GM19351 (cell line): Measurements from ENCODE around the gene WWP2.

Experiments
- ATAC-seq: cut with Tn5 transposase; IDR thresholded peaks from one replicate; pipeline ENCODE4 v1.9.1; 2021; ENCODE audit warnings: mild to moderate bottlenecking, moderate library complexity; ENCODE audit not compliant: unreplicated experiment

WWP2 gene

GRCh38 chr16:69886726-69887125, 124.6 kb downstream of the WWP2 start:
- no peak for ATAC-seq

- no peak for ATAC-seq
Observed at GRCh38 chr16:69888005-69888590, 126.0 kb downstream of the WWP2 start.

GRCh38 chr16:69889295-69889964, 127.3 kb downstream of the WWP2 start:
- ATAC-seq = no peak

- no peak for ATAC-seq
Observed at GRCh38 chr16:69890114-69890891, 128.2 kb downstream of the WWP2 start.

GRCh38 chr16:69890892-69891282, 128.8 kb downstream of the WWP2 start:
- ATAC-seq = no peak

GRCh38 chr16:69892378-69892777, 130.2 kb downstream of the WWP2 start:
- ATAC-seq = no peak

- ATAC-seq = no peak
Observed at GRCh38 chr16:69893106-69893505, 131.0 kb downstream of the WWP2 start.

GRCh38 chr16:69894676-69895075, 132.5 kb downstream of the WWP2 start:
- ATAC-seq = no peak

GRCh38 chr16:69903865-69904415, 141.8 kb downstream of the WWP2 start:
- ATAC-seq = no peak

- no peak for ATAC-seq
Observed at GRCh38 chr16:69904495-69905170, 142.5 kb downstream of the WWP2 start.

- no peak for ATAC-seq
Observed at GRCh38 chr16:69905171-69905555, 143.0 kb downstream of the WWP2 start.

- no peak for ATAC-seq
Observed at GRCh38 chr16:69906838-69907401, 144.8 kb downstream of the WWP2 start.

- ATAC-seq = no peak
Observed at GRCh38 chr16:69909043-69909442, 146.9 kb downstream of the WWP2 start.

GRCh38 chr16:69909760-69910159, 147.6 kb downstream of the WWP2 start:
- no peak for ATAC-seq

GRCh38 chr16:69910964-69911363, 148.8 kb downstream of the WWP2 start:
- ATAC-seq = no peak

- no peak for ATAC-seq
Observed at GRCh38 chr16:69916462-69916861, 154.3 kb downstream of the WWP2 start.

- ATAC-seq = no peak
Observed at GRCh38 chr16:69917311-69917710, 155.2 kb downstream of the WWP2 start.

- no peak for ATAC-seq
Observed at GRCh38 chr16:69917739-69918138, 155.6 kb downstream of the WWP2 start.

- no peak for ATAC-seq
Observed at GRCh38 chr16:69918241-69918640, 156.1 kb downstream of the WWP2 start.

GRCh38 chr16:69921127-69921526, 159.0 kb downstream of the WWP2 start:
- ATAC-seq = no peak

GRCh38 chr16:69922200-69922599, 160.1 kb downstream of the WWP2 start:
- no peak for ATAC-seq
